CD14-positive monocyte (primary cell): ENCODE measurements around the gene SMU1. TPM values are rescaled to one million over a fixed set of nuclear protein-coding genes. Genes with fewer than 3 reads are reported as not detected.
A peak's percentile ranks its signal among the peaks of the same experiment; 100 is the strongest.

Source experiments
- DNase-seq, 3 donors: peaks; one replicate each; pipeline ENCODE4 v3.0.0-alpha.2; 2011 to 2022
- H2AFZ ChIP-seq: 2 replicates; pipeline ENCODE4 v1.6.0; 2012; ENCODE audit warnings: mild to moderate bottlenecking, low read depth, low read length, inconsistent platforms; ENCODE audit not compliant: insufficient read depth, poor library complexity, severe bottlenecking
- H3K27ac ChIP-seq, 2 donors: 1 replicate in 1 of 2; 2 replicates in 1 of 2; pipeline ENCODE4 v1.5.1; 2012 to 2013; ENCODE audit warnings: low read length in 2 of 2, control low read depth in 1 of 2, inconsistent platforms in 1 of 2, low read depth in 1 of 2, mild to moderate bottlenecking in 1 of 2
- H3K27me3 ChIP-seq, 2 donors: one replicate each; pipeline versions ENCODE4 v1.6.0 to v1.6.1; 2011 to 2013; ENCODE audit warnings: low read length in 2 of 2; ENCODE audit not compliant: control insufficient read depth in 2 of 2, insufficient read depth in 2 of 2
- H3K36me3 ChIP-seq, 2 donors: replicated peaks in 1 of 2; 1 replicate in 1 of 2; 2 replicates in 1 of 2; pipeline versions ENCODE4 v1.5.1 to v1.6.1; 2012 to 2013; ENCODE audit warnings: low read length in 2 of 2, control low read depth in 1 of 2, inconsistent platforms in 1 of 2, mild to moderate bottlenecking in 1 of 2; ENCODE audit not compliant: insufficient read depth in 2 of 2, control insufficient read depth in 1 of 2
- H3K4me1 ChIP-seq, 2 donors: 1 replicate in 1 of 2; 2 replicates in 1 of 2; pipeline versions ENCODE4 v1.5.1 to v1.6.1; 2012 to 2013; ENCODE audit warnings: low read length in 2 of 2, control low read depth in 1 of 2, inconsistent platforms in 1 of 2, mild to moderate bottlenecking in 1 of 2, moderate library complexity in 1 of 2; ENCODE audit not compliant: insufficient read depth in 2 of 2, control insufficient read depth in 1 of 2
- H3K4me2 ChIP-seq: replicated peaks from 2 replicates; pipeline ENCODE3; 2012; ENCODE audit warnings: low read length, moderate library complexity, mild to moderate bottlenecking; ENCODE audit not compliant: poor library complexity, severe bottlenecking; ENCODE audit errors: extremely low read depth
- H3K4me3 ChIP-seq, 3 experiments: fragments of 200-600 bp in 1 of 3; sonication (generic) in 1 of 3; replicated peaks in 1 of 3; 1 replicate in 2 of 3; 2 replicates in 1 of 3; pipeline ENCODE4 v1.5.1; 2011 to 2013; ENCODE audit warnings: low read length in 3 of 3, mild to moderate bottlenecking in 3 of 3, control low read depth in 2 of 3, low read depth in 2 of 3, inconsistent platforms in 1 of 3, moderate library complexity in 1 of 3
- H3K79me2 ChIP-seq: 2 replicates; pipeline ENCODE4 v1.6.0; 2012; ENCODE audit warnings: mild to moderate bottlenecking, control low read depth, inconsistent platforms, low read length, moderate library complexity; ENCODE audit not compliant: insufficient read depth
- H3K9ac ChIP-seq: 2 replicates; pipeline ENCODE4 v1.6.0; 2017; ENCODE audit warnings: low read length, mild to moderate bottlenecking; ENCODE audit not compliant: insufficient read depth, poor library complexity, severe bottlenecking
- H3K9me3 ChIP-seq, 2 donors: replicated peaks in 1 of 2; 1 replicate in 1 of 2; 2 replicates in 1 of 2; pipeline versions ENCODE4 v1.5.1 to v1.6.1; 2012 to 2013; ENCODE audit warnings: low read length in 2 of 2, control low read depth in 1 of 2; ENCODE audit not compliant: control insufficient read depth in 1 of 2, insufficient read depth in 1 of 2
- H4K20me1 ChIP-seq: 2 replicates; pipeline ENCODE4 v1.6.0; 2012; ENCODE audit warnings: mild to moderate bottlenecking, low read length, control low read depth, moderate library complexity; ENCODE audit not compliant: insufficient read depth
- H3K27ac Mint-ChIP-seq, 7 donors: one replicate each; pipeline ENCODE4 v1.8.0; 2020; ENCODE audit warnings: mild to moderate bottlenecking in 7 of 7, mixed read lengths in 7 of 7, moderate library complexity in 6 of 7, inconsistent platforms in 2 of 7
- H3K27me3 Mint-ChIP-seq, 3 donors: one replicate each; pipeline ENCODE4 v1.8.0; 2021 to 2022; ENCODE audit warnings: low read depth in 3 of 3, mild to moderate bottlenecking in 3 of 3, mixed read lengths in 3 of 3, moderate library complexity in 3 of 3, inconsistent platforms in 1 of 3
- H3K36me3 Mint-ChIP-seq, 2 donors: one replicate each; pipeline ENCODE4 v1.8.0; 2020; ENCODE audit warnings: mixed read lengths in 2 of 2, inconsistent platforms in 1 of 2, mild to moderate bottlenecking in 1 of 2
- H3K4me1 Mint-ChIP-seq: one replicate; pipeline ENCODE4 v1.8.0; 2020; ENCODE audit warnings: mild to moderate bottlenecking, mixed read lengths
- H3K4me3 Mint-ChIP-seq, 2 donors: one replicate each; pipeline ENCODE4 v1.8.0; 2020; ENCODE audit warnings: mild to moderate bottlenecking in 2 of 2, mixed read lengths in 2 of 2, moderate library complexity in 1 of 2
- H3K9me3 Mint-ChIP-seq, 7 donors: one replicate each; pipeline ENCODE4 v1.8.0; 2020 to 2022; ENCODE audit warnings: mixed read lengths in 7 of 7, mild to moderate bottlenecking in 6 of 7, moderate library complexity in 6 of 7, inconsistent platforms in 2 of 7
- CTCF ChIP-seq: fragments of 200-600 bp; IDR thresholded peaks from one replicate; pipeline ENCODE4 v1.8.0; 2022; ENCODE audit warnings: antibody characterized with exemption, mild to moderate bottlenecking
- WGBS: methylation state at CpG from one replicate; pipeline ENCODE4 v1.1.5; 2013; ENCODE audit warnings: missing lambda C conversion rate; ENCODE audit not compliant: insufficient coverage; 5-methylcytosine and 5-hydroxymethylcytosine counted together
- intact Hi-C, 2 donors: fragments of 100-400 bp; cut with micrococcal nuclease; formaldehyde crosslinking; loops; one replicate each; pipeline versions ENCODE4 v1.15.0 to v1.15.1; 2023
- polyA plus RNA-seq, 3 donors: library from polyadenylated mRNA; depleted of rRNA in 1 of 3; unstranded in 2 of 3; stranded (reverse) in 1 of 3; fragments of 300-500 nt in 2 of 3; fragments of >200 nt in 1 of 3; fragmentation: Illumina TruSeq in 2 of 3; gene quantifications; 1 replicate in 2 of 3; 2 replicates in 1 of 3; pipeline ENCODE4 v1.2.3, GENCODE V29; 2012 to 2021

The SMU1 gene
- polyA plus RNA-seq, 3 donors = 8.0 to 21.7 (median 19.3) TPM

GRCh38 chr9:33024126-33024965 is 52.1 kb downstream of the SMU1 start:
- peaks cover 40 to 48% of the 10 kb centered on the region in 2 donors for H3K4me1 ChIP-seq
- no peaks in the 10 kb centered on the region for H3K27me3 Mint-ChIP-seq
- H3K36me3 ChIP-seq = peaks cover 16 to 45% of the 10 kb centered on the region in 2 donors
- peak overlapping the region; percentile 97 to 99 for H3K27ac ChIP-seq
- H3K36me3 Mint-ChIP-seq = peaks cover 23 to 40% of the 10 kb centered on the region in 2 donors
- no peaks in the 10 kb centered on the region for H3K9me3 ChIP-seq
- H3K9ac ChIP-seq = peak overlapping the region; percentile 99
- H3K27ac Mint-ChIP-seq = peak overlapping the region; percentile 92 to 96 (median 95)
- peaks cover 0 to 3% (median 0%) of the 10 kb centered on the region in 7 donors for H3K9me3 Mint-ChIP-seq
- H4K20me1 ChIP-seq = peaks cover 42% of the 10 kb centered on the region
- H3K79me2 ChIP-seq = peaks cover 95% of the 10 kb centered on the region
- 30% methylated on average over 28 of the region's 33 CpGs for WGBS
- peak overlapping the region; percentile 91 to 100 (median 99) for H3K4me3 ChIP-seq
- TF ChIP-seq CTCF = no peak
- peak overlapping the region; percentile 95 to 97 for H3K4me3 Mint-ChIP-seq
- H3K4me2 ChIP-seq = peak overlapping the region; percentile 87
- intact Hi-C loops = loop anchor here in 1 of 2 donors (2.0 to 10.0 kb wide), 4 partner anchors 20 to 450 kb away; partner anchors contain the start of genes BAG1, CHMP5, NOL6 and SMU1
- H3K27me3 ChIP-seq = no peaks in the 10 kb centered on the region
- peaks cover 49% of the 10 kb centered on the region for H3K4me1 Mint-ChIP-seq
- DNase-seq = no peak
- peak overlapping the region; percentile 65 for H2AFZ ChIP-seq

GRCh38 chr9:33023661-33024060 is 52.8 kb downstream of the SMU1 start:
- WGBS = 91% methylated on average over 3 of the region's 4 CpGs
- peak overlapping the region; percentile 65 for H2AFZ ChIP-seq

More at GRCh38 chr9:33023661-33024060, 52.8 kb downstream of the SMU1 start:
- Histone ChIP-seq H3K27ac (peak overlapping the region in 1 of 2 donors; percentile 97), H4K20me1 (peaks cover 35% of the 10 kb centered on the region), H3K4me2 (peak overlapping the region; percentile 87), H3K9ac (peak overlapping the region; percentile 99), H3K36me3 (peaks cover 15 to 48% of the 10 kb centered on the region in 2 donors), H3K27me3 (no peaks in the 10 kb centered on the region), H3K4me3 (peak overlapping the region in 1 of 3 experiments; percentile 99), H3K79me2 (peaks cover 94% of the 10 kb centered on the region), H3K4me1 (peaks cover 33 to 41% of the 10 kb centered on the region in 2 donors), H3K9me3 (no peaks in the 10 kb centered on the region)
- no peak for TF ChIP-seq CTCF
- H3K36me3 Mint-ChIP-seq = peaks cover 25 to 43% of the 10 kb centered on the region in 2 donors
- H3K9me3 Mint-ChIP-seq = peaks cover 0 to 3% (median 0%) of the 10 kb centered on the region in 7 donors
- H3K27me3 Mint-ChIP-seq = no peaks in the 10 kb centered on the region
- peaks cover 42% of the 10 kb centered on the region for H3K4me1 Mint-ChIP-seq
- peak overlapping the region in 3 of 7 donors; percentile 92 to 96 (median 93) for H3K27ac Mint-ChIP-seq
- intact Hi-C loops = loop anchor here in 1 of 2 donors (2.0 to 10.0 kb wide), 4 partner anchors 19 to 451 kb away; partner anchors contain the start of genes BAG1, CHMP5, NOL6 and SMU1
- H3K4me3 Mint-ChIP-seq = peak overlapping the region in 1 of 2 donors; percentile 97
- DNase-seq = no peak
